HL-60 (cell line): ENCODE measurements around the gene TNIK.

Experiments
- CTCF ChIP-seq: IDR thresholded peaks from one replicate; pipeline ENCODE4 v1.5.1; 2011; ENCODE audit warnings: low read length, control low read depth, inconsistent platforms; ENCODE audit not compliant: insufficient read depth
- POLR2AphosphoS5 ChIP-seq: IDR thresholded peaks from 2 replicates; pipeline ENCODE4 v1.6.1; 2012; ENCODE audit warnings: low read depth

GRCh38 chr3:171506743-171507319 lies 46.6 kb upstream of the TNIK start:
- no peak for TF ChIP-seq CTCF
- no peak for TF ChIP-seq POLR2AphosphoS5
